Measurements from ENCODE around the gene METTL16.
"Not testable (repeated sequence)": the region's sequence is repeated elsewhere in the genome, so short reads cannot be mapped to it uniquely, and the experiment has no call there.

METTL16 gene

GRCh38 chr17:2500446-2500845, 11.2 kb downstream of the METTL16 start:
- Histone ChIP-seq H3K9ac (ENCODE audit: low read length) (no peak overlapping the region), H3K36me3 (ENCODE audit: control insufficient read depth, low read depth, low read length) (peaks cover 14% of the 10 kb centered on the region), H3K27ac (ENCODE audit: low read length) (no peak overlapping the region), H3K4me3 (ENCODE audit: low read length) (no peak overlapping the region), H3K4me1 (ENCODE audit: control insufficient read depth, low read depth, low read length) (no peaks in the 10 kb centered on the region), H3K27me3 (ENCODE audit: control insufficient read depth, insufficient read depth, low read length) (no peaks in the 10 kb centered on the region), H3K9me3 (ENCODE audit: control insufficient read depth, low read depth, low read length) (no peaks in the 10 kb centered on the region)

- H3K4me3 ChIP-seq (ENCODE audit: low read length); H3K9me3 ChIP-seq (ENCODE audit: control insufficient read depth, low read depth, low read length); H3K9ac ChIP-seq (ENCODE audit: low read length); H3K27ac ChIP-seq (ENCODE audit: low read length); H3K27me3 ChIP-seq (ENCODE audit: control insufficient read depth, insufficient read depth, low read length); H3K36me3 ChIP-seq (ENCODE audit: control insufficient read depth, low read depth, low read length): not testable (repeated sequence)
- H3K4me1 ChIP-seq (ENCODE audit: control insufficient read depth, low read depth, low read length) = peaks cover 15% of the 10 kb centered on the region
Measured at GRCh38 chr17:2489286-2489685, 22.4 kb downstream of the METTL16 start.

- H3K36me3 ChIP-seq (ENCODE audit: control insufficient read depth, low read depth, low read length) = no peaks in the 10 kb centered on the region
- no peaks in the 10 kb centered on the region for H3K9me3 ChIP-seq (ENCODE audit: control insufficient read depth, low read depth, low read length)
- no peak overlapping the region for H3K4me3 ChIP-seq (ENCODE audit: low read length)
- no peaks in the 10 kb centered on the region for H3K27me3 ChIP-seq (ENCODE audit: control insufficient read depth, insufficient read depth, low read length)
- H3K27ac ChIP-seq (ENCODE audit: low read length) = no peak overlapping the region
- H3K4me1 ChIP-seq (ENCODE audit: control insufficient read depth, low read depth, low read length) = peaks cover 15% of the 10 kb centered on the region
- H3K9ac ChIP-seq (ENCODE audit: low read length) = no peak overlapping the region
Measured at GRCh38 chr17:2487306-2487705, 24.4 kb downstream of the METTL16 start.

- not testable (repeated sequence) for H3K36me3 ChIP-seq (ENCODE audit: control insufficient read depth, low read depth, low read length); H3K27ac ChIP-seq (ENCODE audit: low read length); H3K9ac ChIP-seq (ENCODE audit: low read length); H3K27me3 ChIP-seq (ENCODE audit: control insufficient read depth, insufficient read depth, low read length); H3K9me3 ChIP-seq (ENCODE audit: control insufficient read depth, low read depth, low read length); H3K4me3 ChIP-seq (ENCODE audit: low read length)
- H3K4me1 ChIP-seq (ENCODE audit: control insufficient read depth, low read depth, low read length) = peaks cover 15% of the 10 kb centered on the region
Measured at GRCh38 chr17:2486709-2487108, 25.0 kb downstream of the METTL16 start.

- Histone ChIP-seq H3K9me3 (ENCODE audit: control insufficient read depth, low read depth, low read length) (no peaks in the 10 kb centered on the region), H3K4me3 (ENCODE audit: low read length) (no peak overlapping the region), H3K36me3 (ENCODE audit: control insufficient read depth, low read depth, low read length) (no peaks in the 10 kb centered on the region), H3K27ac (ENCODE audit: low read length) (no peak overlapping the region), H3K27me3 (ENCODE audit: control insufficient read depth, insufficient read depth, low read length) (no peaks in the 10 kb centered on the region), H3K9ac (ENCODE audit: low read length) (no peak overlapping the region), H3K4me1 (ENCODE audit: control insufficient read depth, low read depth, low read length) (peaks cover 12% of the 10 kb centered on the region)
Measured at GRCh38 chr17:2485970-2486369, 25.7 kb downstream of the METTL16 start.

GRCh38 chr17:2485543-2485942, 26.1 kb downstream of the METTL16 start:
- no peaks in the 10 kb centered on the region for H3K27me3 ChIP-seq (ENCODE audit: control insufficient read depth, insufficient read depth, low read length)
- H3K4me3 ChIP-seq (ENCODE audit: low read length) = no peak overlapping the region
- no peak overlapping the region for H3K9ac ChIP-seq (ENCODE audit: low read length)
- no peak overlapping the region for H3K27ac ChIP-seq (ENCODE audit: low read length)
- no peaks in the 10 kb centered on the region for H3K9me3 ChIP-seq (ENCODE audit: control insufficient read depth, low read depth, low read length)
- no peaks in the 10 kb centered on the region for H3K36me3 ChIP-seq (ENCODE audit: control insufficient read depth, low read depth, low read length)
- peaks cover 9% of the 10 kb centered on the region for H3K4me1 ChIP-seq (ENCODE audit: control insufficient read depth, low read depth, low read length)

GRCh38 chr17:2484876-2485275, 26.8 kb downstream of the METTL16 start:
- Histone ChIP-seq H3K36me3 (ENCODE audit: control insufficient read depth, low read depth, low read length) (no peaks in the 10 kb centered on the region), H3K27me3 (ENCODE audit: control insufficient read depth, insufficient read depth, low read length) (no peaks in the 10 kb centered on the region), H3K4me3 (ENCODE audit: low read length) (no peak overlapping the region), H3K4me1 (ENCODE audit: control insufficient read depth, low read depth, low read length) (peaks cover 9% of the 10 kb centered on the region), H3K9me3 (ENCODE audit: control insufficient read depth, low read depth, low read length) (no peaks in the 10 kb centered on the region), H3K27ac (ENCODE audit: low read length) (no peak overlapping the region), H3K9ac (ENCODE audit: low read length) (no peak overlapping the region)

GRCh38 chr17:2483084-2483483, 28.6 kb downstream of the METTL16 start:
- Histone ChIP-seq H3K27ac (ENCODE audit: low read length) (no peak overlapping the region), H3K36me3 (ENCODE audit: control insufficient read depth, low read depth, low read length) (peaks cover 1% of the 10 kb centered on the region)

GRCh38 chr17:2482218-2482617, 29.5 kb downstream of the METTL16 start:
- Histone ChIP-seq H3K27ac (ENCODE audit: low read length) (no peak overlapping the region), H3K9ac (ENCODE audit: low read length) (no peak overlapping the region), H3K27me3 (ENCODE audit: control insufficient read depth, insufficient read depth, low read length) (no peaks in the 10 kb centered on the region), H3K9me3 (ENCODE audit: control insufficient read depth, low read depth, low read length) (no peaks in the 10 kb centered on the region), H3K4me3 (ENCODE audit: low read length) (no peak overlapping the region), H3K36me3 (ENCODE audit: control insufficient read depth, low read depth, low read length) (peaks cover 10% of the 10 kb centered on the region), H3K4me1 (ENCODE audit: control insufficient read depth, low read depth, low read length) (peaks cover 9% of the 10 kb centered on the region)

More at GRCh38 chr17:2483084-2483483, 28.6 kb downstream of the METTL16 start:
- Histone ChIP-seq H3K27me3 (ENCODE audit: control insufficient read depth, insufficient read depth, low read length) (no peaks in the 10 kb centered on the region), H3K9ac (ENCODE audit: low read length) (no peak overlapping the region), H3K4me1 (ENCODE audit: control insufficient read depth, low read depth, low read length) (peaks cover 9% of the 10 kb centered on the region), H3K4me3 (ENCODE audit: low read length) (no peak overlapping the region), H3K9me3 (ENCODE audit: control insufficient read depth, low read depth, low read length) (no peaks in the 10 kb centered on the region)

- H3K36me3 ChIP-seq (ENCODE audit: control insufficient read depth, low read depth, low read length) = peaks cover 11% of the 10 kb centered on the region
- no peak overlapping the region for H3K9ac ChIP-seq (ENCODE audit: low read length)
- H3K4me3 ChIP-seq (ENCODE audit: low read length) = no peak overlapping the region
- H3K4me1 ChIP-seq (ENCODE audit: control insufficient read depth, low read depth, low read length) = peaks cover 9% of the 10 kb centered on the region
- H3K27me3 ChIP-seq (ENCODE audit: control insufficient read depth, insufficient read depth, low read length) = no peaks in the 10 kb centered on the region
- no peak overlapping the region for H3K27ac ChIP-seq (ENCODE audit: low read length)
- H3K9me3 ChIP-seq (ENCODE audit: control insufficient read depth, low read depth, low read length) = no peaks in the 10 kb centered on the region
Measured at GRCh38 chr17:2481760-2482159, 29.9 kb downstream of the METTL16 start.

GRCh38 chr17:2478458-2478857, 33.2 kb downstream of the METTL16 start:
- Histone ChIP-seq H3K4me1 (ENCODE audit: control insufficient read depth, low read depth, low read length) (no peaks in the 10 kb centered on the region), H3K36me3 (ENCODE audit: control insufficient read depth, low read depth, low read length) (peaks cover 36% of the 10 kb centered on the region), H3K27me3 (ENCODE audit: control insufficient read depth, insufficient read depth, low read length) (no peaks in the 10 kb centered on the region), H3K9me3 (ENCODE audit: control insufficient read depth, low read depth, low read length) (no peaks in the 10 kb centered on the region), H3K9ac (ENCODE audit: low read length) (no peak overlapping the region), H3K27ac (ENCODE audit: low read length) (no peak overlapping the region), H3K4me3 (ENCODE audit: low read length) (no peak overlapping the region)

- H3K36me3 ChIP-seq (ENCODE audit: control insufficient read depth, low read depth, low read length) = peaks cover 40% of the 10 kb centered on the region
- H3K27me3 ChIP-seq (ENCODE audit: control insufficient read depth, insufficient read depth, low read length) = no peaks in the 10 kb centered on the region
- H3K4me3 ChIP-seq (ENCODE audit: low read length) = no peak overlapping the region
- H3K27ac ChIP-seq (ENCODE audit: low read length) = no peak overlapping the region
- H3K9me3 ChIP-seq (ENCODE audit: control insufficient read depth, low read depth, low read length) = no peaks in the 10 kb centered on the region
- no peak overlapping the region for H3K9ac ChIP-seq (ENCODE audit: low read length)
- H3K4me1 ChIP-seq (ENCODE audit: control insufficient read depth, low read depth, low read length) = no peaks in the 10 kb centered on the region
Measured at GRCh38 chr17:2475056-2475455, 36.6 kb downstream of the METTL16 start.

Data from iPS-18a (cell line).